T-helper 17 cell (primary cell): ENCODE results near the gene DNAAF2. TPM values are rescaled to one million over a fixed set of nuclear protein-coding genes. Genes with fewer than 3 reads are reported as not detected.
"Not testable (repeated sequence)": the region's sequence is repeated elsewhere in the genome, so short reads cannot be mapped to it uniquely, and the experiment has no call there.

Experiments
- ATAC-seq: fragments of 150-1000 bp; cut with Tn5 transposase; 2 replicates; pipeline ENCODE4 v1.10.0; 2021; ENCODE audit warnings: mild to moderate bottlenecking, moderate library complexity
- DNase-seq, 3 donors: peaks; one replicate each; pipeline versions ENCODE4 v3.0.0 to v3.0.0-alpha.2; 2020 to 2021
- H3K9me3 ChIP-seq: one replicate; pipeline ENCODE4 v1.7.0; 2013; ENCODE audit warnings: low read length, mild to moderate bottlenecking; ENCODE audit not compliant: control insufficient read depth, poor library complexity, severe bottlenecking
- H3K27ac Mint-ChIP-seq: one replicate; pipeline ENCODE4 v1.8.0; 2022; ENCODE audit warnings: mild to moderate bottlenecking, moderate library complexity, mixed read lengths
- H3K27me3 Mint-ChIP-seq: one replicate; pipeline ENCODE4 v1.8.0; 2022; ENCODE audit warnings: mixed read lengths
- H3K36me3 Mint-ChIP-seq: one replicate; pipeline ENCODE4 v1.8.0; 2022; ENCODE audit warnings: low read depth, mixed read lengths
- H3K4me1 Mint-ChIP-seq: one replicate; pipeline ENCODE4 v1.8.0; 2022; ENCODE audit warnings: mild to moderate bottlenecking, mixed read lengths
- H3K4me3 Mint-ChIP-seq: one replicate; pipeline ENCODE4 v1.8.0; 2022; ENCODE audit warnings: mild to moderate bottlenecking, moderate library complexity, mixed read lengths
- total RNA-seq, 4 donors: library from RNA in 2 of 4; stranded (reverse) in 2 of 4; gene quantifications; one replicate each; pipeline ENCODE4 v1.2.3 and lab custom pipeline; 2022 to 2026

The DNAAF2 gene
- total RNA-seq, 2 donors from 2014 or later = 25.7 to 34.0 TPM

GRCh38 chr14:49585803-49586672 lies 49.0 kb downstream of the DNAAF2 start, which contains the start of gene RPS29:
Gene RPS29 (minus strand): TSS chr14:49586380. CDS start chr14:49586346, 34 bp downstream.
- peaks cover 6% of the 10 kb centered on the region for H3K36me3 Mint-ChIP-seq
- ATAC-seq (peak; percentile 83), DNase-seq (peak; percentile 87 to 98 (median 97))
- no peaks in the 10 kb centered on the region for H3K27me3 Mint-ChIP-seq
- peaks cover 37% of the 10 kb centered on the region for H3K4me1 Mint-ChIP-seq
- H3K27ac Mint-ChIP-seq = peak within 1 kb of the TSS; percentile 96
- peak within 1 kb of the TSS; percentile 97 for H3K4me3 Mint-ChIP-seq
- no peaks in the 10 kb centered on the region for H3K9me3 ChIP-seq

GRCh38 chr14:49584981-49585640 lies 49.9 kb downstream of the DNAAF2 start:
- peak overlapping the region; percentile 96 for H3K27ac Mint-ChIP-seq
- H3K9me3 ChIP-seq, DNase-seq, H3K27me3 Mint-ChIP-seq, H3K36me3 Mint-ChIP-seq, ATAC-seq: not testable (repeated sequence)
- H3K4me1 Mint-ChIP-seq = peaks cover 42% of the 10 kb centered on the region
- peak overlapping the region; percentile 97 for H3K4me3 Mint-ChIP-seq

- DNase-seq (no peak), ATAC-seq (no peak)
- Mint-ChIP-seq H3K4me1 (peaks cover 48% of the 10 kb centered on the region), H3K4me3 (peak overlapping the region; percentile 97), H3K27me3 (no peaks in the 10 kb centered on the region), H3K36me3 (peaks cover 10% of the 10 kb centered on the region), H3K27ac (peak overlapping the region; percentile 96)
- H3K9me3 ChIP-seq = no peaks in the 10 kb centered on the region
Measured at GRCh38 chr14:49584058-49584457, 51.0 kb downstream of the DNAAF2 start.

- Mint-ChIP-seq H3K4me1 (peaks cover 48% of the 10 kb centered on the region), H3K27me3 (no peaks in the 10 kb centered on the region), H3K27ac (peak overlapping the region; percentile 96), H3K4me3 (peak overlapping the region; percentile 97), H3K36me3 (peaks cover 10% of the 10 kb centered on the region)
- no peaks in the 10 kb centered on the region for H3K9me3 ChIP-seq
- ATAC-seq (no peak), DNase-seq (no peak)
Measured at GRCh38 chr14:49583629-49584028, 51.4 kb downstream of the DNAAF2 start.

- no peaks in the 10 kb centered on the region for H3K9me3 ChIP-seq
- Mint-ChIP-seq H3K36me3 (peaks cover 13% of the 10 kb centered on the region), H3K4me1 (peaks cover 48% of the 10 kb centered on the region), H3K27me3 (no peaks in the 10 kb centered on the region), H3K27ac (peak overlapping the region; percentile 96), H3K4me3 (peak overlapping the region; percentile 78)
- ATAC-seq (no peak), DNase-seq (no peak)
Measured at GRCh38 chr14:49582113-49582977, 52.7 kb downstream of the DNAAF2 start.

GRCh38 chr14:49581209-49582112 lies 53.6 kb downstream of the DNAAF2 start:
- peaks cover 15% of the 10 kb centered on the region for H3K36me3 Mint-ChIP-seq
- H3K27ac Mint-ChIP-seq = peak overlapping the region; percentile 96
- peaks cover 46% of the 10 kb centered on the region for H3K4me1 Mint-ChIP-seq
- DNase-seq = no peak
- H3K9me3 ChIP-seq = no peaks in the 10 kb centered on the region
- no peaks in the 10 kb centered on the region for H3K27me3 Mint-ChIP-seq
- H3K4me3 Mint-ChIP-seq = peak overlapping the region; percentile 78
- ATAC-seq = no peak

- Mint-ChIP-seq H3K27me3 (no peaks in the 10 kb centered on the region), H3K4me3 (no peak overlapping the region), H3K27ac (peak overlapping the region; percentile 96), H3K4me1 (peaks cover 37% of the 10 kb centered on the region), H3K36me3 (peaks cover 12% of the 10 kb centered on the region)
- ATAC-seq = no peak
- no peak for DNase-seq
- H3K9me3 ChIP-seq = no peaks in the 10 kb centered on the region
Measured at GRCh38 chr14:49579841-49580240, 55.2 kb downstream of the DNAAF2 start.

GRCh38 chr14:49578141-49578540 lies 56.9 kb downstream of the DNAAF2 start:
- Mint-ChIP-seq H3K27me3 (no peaks in the 10 kb centered on the region), H3K27ac (peak overlapping the region; percentile 77), H3K36me3 (peaks cover 15% of the 10 kb centered on the region), H3K4me3 (no peak overlapping the region), H3K4me1 (peaks cover 29% of the 10 kb centered on the region)
- ATAC-seq (no peak), DNase-seq (no peak)
- H3K9me3 ChIP-seq = no peaks in the 10 kb centered on the region

Other genes with a start within 250 kb of the DNAAF2 start
- gene RPS29, start 48.9 kb downstream of the DNAAF2 start, total RNA-seq = 1,000 to 10,000 TPM; 3,969 to 4,133 TPM
- 10 to 100 TPM in 1 of 2 donors, 1 to 10 TPM in 1; 7.4 to 10.3 TPM for gene LRR1, start 36.3 kb downstream of the DNAAF2 start, total RNA-seq
- gene RPL36AL, start 14.6 kb downstream of the DNAAF2 start, total RNA-seq = 100 to 1,000 TPM; 209 to 250 TPM
- 10 to 100 TPM; 30.0 to 34.5 TPM for gene MGAT2, start 14.4 kb downstream of the DNAAF2 start, total RNA-seq
- 1 to 10 TPM; 1.0 to 2.2 TPM for gene POLE2, start 53.0 kb upstream of the DNAAF2 start, total RNA-seq
- 1 to 10 TPM; 7.4 to 7.5 TPM for gene KLHDC1, start 57.9 kb upstream of the DNAAF2 start, total RNA-seq
- 10 to 100 TPM; 73.5 to 79.2 TPM for gene KLHDC2, start 132.9 kb upstream of the DNAAF2 start, total RNA-seq
- 10 to 100 TPM; 83.4 to 83.5 TPM for gene NEMF, start 217.5 kb upstream of the DNAAF2 start, total RNA-seq